Endodermal cell (in vitro differentiated cells): Measurements from ENCODE around the gene DNLZ. TPM values are rescaled to one million over a fixed set of nuclear protein-coding genes. Genes with fewer than 3 reads are reported as not detected.

ENCODE experiments used
- DNase-seq: peaks from one replicate; pipeline ENCODE4 v3.0.0-alpha.2; 2017
- H3K27ac ChIP-seq: 2 replicates; pipeline ENCODE4 v1.5.1; 2013; ENCODE audit warnings: mild to moderate bottlenecking, low read depth, low read length, moderate library complexity
- H3K27me3 ChIP-seq: 2 replicates; pipeline ENCODE4 v1.6.1; 2013; ENCODE audit warnings: mild to moderate bottlenecking, low read length, moderate library complexity; ENCODE audit not compliant: insufficient read depth, control insufficient read depth, poor library complexity, severe bottlenecking
- H3K36me3 ChIP-seq: 2 replicates; pipeline ENCODE4 v1.7.0; 2013; ENCODE audit warnings: mild to moderate bottlenecking, low read length, moderate library complexity; ENCODE audit not compliant: control insufficient read depth, insufficient read depth
- H3K4me1 ChIP-seq: one replicate; pipeline ENCODE4 v1.7.0; 2013; ENCODE audit warnings: low read length; ENCODE audit not compliant: control insufficient read depth, insufficient read depth
- H3K4me3 ChIP-seq: 2 replicates; pipeline ENCODE4 v1.5.1; 2013; ENCODE audit warnings: mild to moderate bottlenecking, low read length, moderate library complexity
- H3K9ac ChIP-seq: 2 replicates; pipeline ENCODE4 v1.6.1; 2013; ENCODE audit warnings: mild to moderate bottlenecking, low read length, moderate library complexity; ENCODE audit not compliant: poor library complexity, severe bottlenecking; ENCODE audit errors: extremely low read depth
- H3K9me3 ChIP-seq: 2 replicates; pipeline ENCODE4 v1.6.1; 2013; ENCODE audit warnings: mild to moderate bottlenecking, low read length, moderate library complexity; ENCODE audit not compliant: control insufficient read depth
- H3K27ac Mint-ChIP-seq: 2 replicates; pipeline ENCODE4 v1.8.0; 2020; ENCODE audit warnings: mixed read lengths
- H3K27me3 Mint-ChIP-seq: 2 replicates; pipeline ENCODE4 v1.8.0; 2021; ENCODE audit warnings: mild to moderate bottlenecking, mixed read lengths; ENCODE audit not compliant: insufficient read depth
- H3K36me3 Mint-ChIP-seq: 2 replicates; pipeline ENCODE4 v1.8.0; 2020; ENCODE audit warnings: low read depth, mixed read lengths
- H3K4me1 Mint-ChIP-seq: 2 replicates; pipeline ENCODE4 v1.8.0; 2020; ENCODE audit warnings: mixed read lengths
- H3K4me3 Mint-ChIP-seq: 2 replicates; pipeline ENCODE4 v1.8.0; 2020; ENCODE audit warnings: mild to moderate bottlenecking, moderate library complexity, mixed read lengths
- H3K9me3 Mint-ChIP-seq: 2 replicates; pipeline ENCODE4 v1.8.0; 2020; ENCODE audit warnings: mild to moderate bottlenecking, mixed read lengths
- CTCF ChIP-seq: fragments of 200-600 bp; sonication (generic); conservative IDR thresholded peaks from 2 replicates; pipeline ENCODE4 v1.5.0; 2021; ENCODE audit warnings: antibody characterized with exemption, mild to moderate bottlenecking
- WGBS, 2 experiments: methylation state at CpG; one replicate each; pipeline versions ENCODE4 v1.1.5 to v1.1.7; 2013; ENCODE audit warnings: missing lambda C conversion rate in 2 of 2, mixed read lengths in 1 of 2; ENCODE audit not compliant: insufficient coverage in 1 of 2, insufficient read length in 1 of 2; 5-methylcytosine and 5-hydroxymethylcytosine counted together
- total RNA-seq, 2 donors: library from RNA; stranded (reverse); fragmentation: NEBNext Ultra II Directional in 1 of 2; extraction: Animal tissue kit (Norgen Biotek cat#: 25700) in 1 of 2; gene quantifications; 2 replicates in 1 of 2; 3 replicates in 1 of 2; pipeline ENCODE4 v1.2.1, GENCODE V29; 2021

DNLZ gene
- total RNA-seq, 2 donors from 2014 or later: 12.6 to 20.1 TPM

DNA sequence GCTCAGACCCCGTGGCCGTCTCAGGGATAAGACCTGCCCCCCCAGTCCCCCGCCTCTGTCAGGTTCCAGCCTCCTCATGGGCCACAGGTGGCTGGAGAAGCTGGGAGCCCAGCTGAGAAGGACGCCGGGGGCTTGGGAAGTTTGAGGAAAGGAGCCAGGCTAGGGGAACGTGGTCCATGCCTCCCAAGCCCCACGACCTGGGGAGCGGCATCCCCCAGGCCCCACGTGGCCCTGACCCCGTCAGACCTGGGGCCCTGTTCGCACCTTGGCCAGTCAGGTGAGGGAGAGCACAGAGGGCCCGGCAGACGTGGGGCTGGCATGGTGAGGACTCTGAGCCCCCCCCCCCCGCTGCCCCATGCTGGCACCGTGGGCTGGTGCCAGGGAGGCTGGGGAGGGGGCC, 32.5 kb downstream of the DNLZ start:
- Histone ChIP-seq H3K27ac (no peak overlapping the region), H3K9ac (no peak overlapping the region), H3K36me3 (peaks cover 4% of the 10 kb centered on the region), H3K4me3 (no peak overlapping the region), H3K9me3 (no peaks in the 10 kb centered on the region), H3K27me3 (no peaks in the 10 kb centered on the region), H3K4me1 (peaks cover 16% of the 10 kb centered on the region)
- H3K4me1 Mint-ChIP-seq: peaks cover 6% of the 10 kb centered on the region
- WGBS, 2 experiments: 91 to 92% methylated on average over 6 to 15 of the region's 15 CpGs
- H3K36me3 Mint-ChIP-seq: no peaks in the 10 kb centered on the region
- TF ChIP-seq CTCF: no peak
- H3K4me3 Mint-ChIP-seq: no peak overlapping the region
- no peaks in the 10 kb centered on the region for H3K9me3 Mint-ChIP-seq
- no peaks in the 10 kb centered on the region for H3K27me3 Mint-ChIP-seq
- H3K27ac Mint-ChIP-seq: no peak overlapping the region
- no peak for DNase-seq

- peaks cover 4% of the 10 kb centered on the region for H3K36me3 ChIP-seq
- no peak for DNase-seq
- H3K27ac Mint-ChIP-seq: no peak overlapping the region
- H3K4me1 Mint-ChIP-seq: peaks cover 6% of the 10 kb centered on the region
- no peak overlapping the region for H3K27ac ChIP-seq
- no peaks in the 10 kb centered on the region for H3K27me3 ChIP-seq
- H3K27me3 Mint-ChIP-seq: no peaks in the 10 kb centered on the region
- H3K4me3 Mint-ChIP-seq: no peak overlapping the region
- no peaks in the 10 kb centered on the region for H3K36me3 Mint-ChIP-seq
- no peak for TF ChIP-seq CTCF
- H3K9me3 Mint-ChIP-seq: no peaks in the 10 kb centered on the region
- no peak overlapping the region for H3K4me3 ChIP-seq
- H3K4me1 ChIP-seq: peaks cover 17% of the 10 kb centered on the region
- WGBS, 2 experiments: 91% methylated on average over 10 to 14 of the region's 14 CpGs
- no peaks in the 10 kb centered on the region for H3K9me3 ChIP-seq
- H3K9ac ChIP-seq: no peak overlapping the region
Observed at GRCh38 chr9:136330406-136330990, 33.0 kb downstream of the DNLZ start.

DNA sequence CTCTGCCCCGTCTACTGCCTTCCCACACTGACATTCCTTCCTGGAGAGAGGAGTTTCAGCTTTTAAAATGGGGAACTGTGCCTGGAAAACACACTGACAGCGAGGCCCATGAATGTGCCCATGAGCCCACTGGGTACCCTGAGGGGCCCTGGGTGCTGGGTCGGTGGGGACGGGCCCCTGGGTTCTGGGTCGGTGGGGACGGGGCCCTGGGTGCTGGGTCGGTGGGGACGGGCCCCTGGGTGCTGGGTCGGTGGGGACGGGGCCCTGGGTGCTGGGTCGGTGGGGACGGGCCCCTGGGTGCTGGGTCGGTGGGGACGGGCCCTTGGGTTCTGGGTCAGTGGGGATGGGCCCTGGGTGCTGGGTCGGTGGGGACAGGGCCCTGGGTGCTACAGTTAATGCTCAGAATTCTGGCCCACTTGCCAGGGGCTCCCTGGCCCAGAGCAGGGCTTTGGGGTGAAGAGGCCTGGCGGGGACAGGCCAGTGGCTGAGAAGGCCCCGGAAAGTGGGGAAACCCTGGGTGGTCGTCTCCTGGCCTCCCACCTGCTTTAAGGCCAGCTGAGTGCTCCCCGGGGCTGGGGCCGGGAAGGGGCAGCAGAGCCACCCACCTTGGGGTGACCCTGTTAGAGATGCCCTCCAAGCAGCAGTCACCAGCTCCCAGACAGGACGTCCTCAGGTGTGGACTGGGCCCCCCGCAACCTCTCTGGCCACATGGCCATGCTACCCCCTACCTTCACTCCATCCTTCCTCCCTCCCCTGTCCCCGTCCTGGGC, 33.7 kb downstream of the DNLZ start:
- Histone ChIP-seq H3K9ac (no peak overlapping the region), H3K27ac (no peak overlapping the region), H3K4me1 (peaks cover 17% of the 10 kb centered on the region), H3K27me3 (no peaks in the 10 kb centered on the region), H3K9me3 (no peaks in the 10 kb centered on the region), H3K4me3 (no peak overlapping the region), H3K36me3 (peaks cover 4% of the 10 kb centered on the region)
- Mint-ChIP-seq H3K27me3 (no peaks in the 10 kb centered on the region), H3K9me3 (no peaks in the 10 kb centered on the region), H3K4me3 (no peak overlapping the region), H3K4me1 (peaks cover 6% of the 10 kb centered on the region), H3K36me3 (no peaks in the 10 kb centered on the region), H3K27ac (no peak overlapping the region)
- no peak for DNase-seq
- TF ChIP-seq CTCF: no peak
- 91 to 96% methylated on average over 8 to 23 of the region's 23 CpGs for WGBS, 2 experiments
